ENCODE results near the gene RYR1.

Gene RYR1

DNA sequence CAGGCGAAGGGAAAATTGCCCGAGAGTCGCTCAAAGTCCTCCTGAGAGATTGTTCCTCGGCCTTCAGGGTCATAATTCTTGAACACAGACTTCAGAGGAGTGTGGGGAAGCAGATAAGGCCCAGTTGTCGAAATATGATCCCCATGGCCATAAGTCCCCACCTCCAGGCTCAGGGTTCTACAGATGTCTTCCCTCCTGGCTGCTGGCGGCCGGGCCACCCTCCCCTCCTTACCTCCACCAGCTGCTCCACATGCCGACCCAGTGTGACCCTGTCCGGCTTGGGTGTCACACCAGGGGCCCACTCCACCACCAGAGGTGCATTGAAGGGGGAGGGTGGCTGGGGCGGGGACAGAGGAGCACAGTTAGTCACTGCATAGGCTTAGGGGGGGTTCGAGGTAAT, 20.5 kb upstream of the RYR1 start:
- Mint-ChIP-seq H3K9me3 (no peaks in the 10 kb centered on the region), H3K4me3 (no peak overlapping the region), H3K36me3 (ENCODE audit: low read depth) (peaks cover 5% of the 10 kb centered on the region), H3K27me3 (ENCODE audit: low read depth, poor library complexity) (peaks cover 15% of the 10 kb centered on the region), H3K27ac (no peak overlapping the region), H3K4me1 (peaks cover 31% of the 10 kb centered on the region)
- DNase-seq, result no peak
- TF ChIP-seq CTCF (IDR thresholded peaks at IDR 0.05), result no peak

- no peak for TF ChIP-seq CTCF (IDR thresholded peaks at IDR 0.05)
- H3K27me3 Mint-ChIP-seq (ENCODE audit: low read depth, poor library complexity), result peaks cover 17% of the 10 kb centered on the region
- DNase-seq, result no peak
Observed at GRCh38 chr19:38413416-38413815, 20.1 kb upstream of the RYR1 start.

DNA sequence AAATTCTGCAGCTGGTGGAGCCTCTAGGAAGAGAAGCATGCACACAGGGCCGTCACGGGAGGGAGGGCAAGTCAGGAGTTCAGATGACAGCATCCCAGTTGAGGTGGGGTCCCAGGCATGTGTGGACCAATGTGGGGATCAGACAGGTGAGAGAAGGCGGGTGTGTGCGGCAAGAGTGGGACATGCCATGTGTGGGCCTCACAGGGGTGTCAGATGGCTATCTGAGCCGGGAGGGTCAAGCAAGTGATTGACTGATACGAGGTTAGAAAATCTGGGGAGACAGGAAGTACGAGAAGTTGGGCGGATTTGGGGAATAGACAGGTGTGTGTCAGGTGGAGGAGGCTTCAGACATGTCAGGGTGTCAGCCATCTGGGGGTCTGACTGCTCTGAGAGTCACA, 16.3 kb upstream of the RYR1 start:
- peak overlapping the region; percentile 81 for H3K4me3 Mint-ChIP-seq

More at GRCh38 chr19:38413416-38413815, 20.1 kb upstream of the RYR1 start:
- peaks cover 4% of the 10 kb centered on the region for H3K36me3 Mint-ChIP-seq (ENCODE audit: low read depth)
- H3K27ac Mint-ChIP-seq, result no peak overlapping the region
- H3K4me1 Mint-ChIP-seq, result peaks cover 35% of the 10 kb centered on the region
- no peak overlapping the region for H3K4me3 Mint-ChIP-seq
- H3K9me3 Mint-ChIP-seq, result no peaks in the 10 kb centered on the region

DNA sequence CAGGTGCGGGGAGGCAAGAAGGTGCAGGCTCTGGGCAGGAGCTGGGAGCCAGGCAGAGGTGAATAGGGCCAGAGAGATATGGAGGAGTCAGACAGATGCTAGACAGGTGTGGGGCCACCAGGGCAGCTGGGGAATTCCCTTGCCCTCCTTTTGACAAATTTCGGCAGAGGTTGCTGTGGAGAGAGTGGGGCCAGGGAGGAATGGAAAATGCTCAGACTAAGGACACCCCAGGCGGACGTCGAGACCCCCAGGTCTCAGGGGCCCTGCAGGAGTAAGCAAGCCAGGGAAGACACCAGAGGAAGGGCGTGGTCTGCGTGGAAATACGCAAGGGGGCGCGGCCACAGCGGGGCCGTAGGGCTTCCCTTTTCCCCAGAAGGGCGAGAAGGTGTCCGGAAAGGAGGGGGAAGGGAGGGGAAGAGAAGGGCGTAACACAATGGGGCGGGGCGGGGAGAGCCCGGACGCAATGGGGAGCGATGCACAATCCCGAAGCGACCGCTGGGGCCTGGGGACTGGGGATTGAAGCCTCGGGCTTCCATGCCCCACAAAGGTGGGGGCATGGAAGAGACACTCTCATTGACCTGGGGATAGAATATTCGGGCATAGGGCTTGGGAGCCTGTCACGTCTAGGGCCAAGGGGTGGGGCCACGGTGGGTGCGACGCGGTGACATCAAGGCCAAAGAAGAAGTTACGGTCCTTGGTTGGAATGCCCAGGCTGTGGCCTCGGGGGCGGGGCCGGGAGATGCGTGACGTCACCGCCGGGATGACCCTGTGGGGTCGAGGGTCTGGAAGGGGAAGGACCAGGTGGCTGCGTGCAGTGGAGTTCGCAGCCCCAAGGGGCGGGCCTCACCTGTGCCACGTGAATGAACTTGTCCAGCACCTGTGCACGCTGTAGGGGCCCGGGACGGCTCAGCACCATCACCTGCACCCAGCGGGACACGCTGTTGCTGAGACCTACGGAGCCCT, 15.7 kb upstream of the RYR1 start:
- Mint-ChIP-seq H3K27ac (no peak overlapping the region), H3K4me3 (peak overlapping the region; percentile 81), H3K36me3 (ENCODE audit: low read depth) (no peaks in the 10 kb centered on the region), H3K27me3 (ENCODE audit: low read depth, poor library complexity) (peaks cover 41% of the 10 kb centered on the region), H3K4me1 (peaks cover 34% of the 10 kb centered on the region), H3K9me3 (no peaks in the 10 kb centered on the region)
- peak; percentile 88 for DNase-seq
- TF ChIP-seq CTCF (IDR thresholded peaks at IDR 0.05), result no peak

More for the DNA sequence above, 16.3 kb upstream of the RYR1 start:
- no peak for TF ChIP-seq CTCF (IDR thresholded peaks at IDR 0.05)
- Mint-ChIP-seq H3K36me3 (ENCODE audit: low read depth) (no peaks in the 10 kb centered on the region), H3K27me3 (ENCODE audit: low read depth, poor library complexity) (peaks cover 41% of the 10 kb centered on the region), H3K27ac (no peak overlapping the region), H3K9me3 (no peaks in the 10 kb centered on the region), H3K4me1 (peaks cover 41% of the 10 kb centered on the region)
- no peak for DNase-seq

- no peak overlapping the region for H3K27ac Mint-ChIP-seq
- H3K36me3 Mint-ChIP-seq (ENCODE audit: low read depth), result no peaks in the 10 kb centered on the region
- H3K4me1 Mint-ChIP-seq, result peaks cover 33% of the 10 kb centered on the region
- H3K9me3 Mint-ChIP-seq, result no peaks in the 10 kb centered on the region
- H3K4me3 Mint-ChIP-seq, result no peak overlapping the region
- peaks cover 41% of the 10 kb centered on the region for H3K27me3 Mint-ChIP-seq (ENCODE audit: low read depth, poor library complexity)
- no peak for TF ChIP-seq CTCF (IDR thresholded peaks at IDR 0.05)
- DNase-seq, result no peak
Observed at GRCh38 chr19:38420935-38421334, 12.6 kb upstream of the RYR1 start.

GRCh38 chr19:38421856-38422255, 11.6 kb upstream of the RYR1 start:
- DNase-seq, result no peak
- Mint-ChIP-seq H3K9me3 (no peaks in the 10 kb centered on the region), H3K4me3 (no peak overlapping the region), H3K36me3 (ENCODE audit: low read depth) (no peaks in the 10 kb centered on the region), H3K27ac (no peak overlapping the region), H3K27me3 (ENCODE audit: low read depth, poor library complexity) (peaks cover 36% of the 10 kb centered on the region), H3K4me1 (peaks cover 36% of the 10 kb centered on the region)
- no peak for TF ChIP-seq CTCF (IDR thresholded peaks at IDR 0.05)

Data from nephron progenitor cell (in vitro differentiated cells).